ENCODE results near the gene FGF12.

DNA sequence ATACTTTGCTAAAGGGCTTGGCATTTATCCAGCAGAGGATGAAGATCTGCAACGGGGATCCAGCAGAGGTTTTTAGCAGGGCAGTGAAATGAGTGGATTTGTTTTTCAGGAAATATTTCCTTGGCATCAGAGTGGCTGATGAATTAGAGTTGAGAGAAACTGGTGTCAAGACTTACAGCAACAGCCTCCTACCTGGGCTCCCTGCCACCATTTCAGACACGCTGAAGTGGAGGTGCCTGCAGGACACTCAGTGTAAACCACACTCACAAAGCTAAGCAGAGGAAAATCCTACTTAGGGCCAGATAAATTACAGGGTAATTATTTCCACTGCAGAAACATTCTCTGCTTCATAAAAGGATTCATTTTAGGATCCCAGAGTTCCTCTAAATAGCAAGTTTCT lies 519.7 kb downstream of the FGF12 start:
- TF ChIP-seq ZNF792 (CRISPR knock-in tag; IDR thresholded peaks at IDR 0.05) (no peak), FOXK1 (CRISPR knock-in tag; IDR thresholded peaks at IDR 0.05; ENCODE audit: borderline replicate concordance, low read depth) (no peak), TCF12 (IDR thresholded peaks at IDR 0.05) (no peak), TCF12 (CRISPR knock-in tag; IDR thresholded peaks at IDR 0.05) (no peak), AKAP8 (CRISPR knock-in tag; IDR thresholded peaks at IDR 0.05) (no peak), KLF9 (CRISPR knock-in tag; IDR thresholded peaks at IDR 0.05; ENCODE audit: low read depth) (no peak)
- TF ChIP-seq, protein P1, sequence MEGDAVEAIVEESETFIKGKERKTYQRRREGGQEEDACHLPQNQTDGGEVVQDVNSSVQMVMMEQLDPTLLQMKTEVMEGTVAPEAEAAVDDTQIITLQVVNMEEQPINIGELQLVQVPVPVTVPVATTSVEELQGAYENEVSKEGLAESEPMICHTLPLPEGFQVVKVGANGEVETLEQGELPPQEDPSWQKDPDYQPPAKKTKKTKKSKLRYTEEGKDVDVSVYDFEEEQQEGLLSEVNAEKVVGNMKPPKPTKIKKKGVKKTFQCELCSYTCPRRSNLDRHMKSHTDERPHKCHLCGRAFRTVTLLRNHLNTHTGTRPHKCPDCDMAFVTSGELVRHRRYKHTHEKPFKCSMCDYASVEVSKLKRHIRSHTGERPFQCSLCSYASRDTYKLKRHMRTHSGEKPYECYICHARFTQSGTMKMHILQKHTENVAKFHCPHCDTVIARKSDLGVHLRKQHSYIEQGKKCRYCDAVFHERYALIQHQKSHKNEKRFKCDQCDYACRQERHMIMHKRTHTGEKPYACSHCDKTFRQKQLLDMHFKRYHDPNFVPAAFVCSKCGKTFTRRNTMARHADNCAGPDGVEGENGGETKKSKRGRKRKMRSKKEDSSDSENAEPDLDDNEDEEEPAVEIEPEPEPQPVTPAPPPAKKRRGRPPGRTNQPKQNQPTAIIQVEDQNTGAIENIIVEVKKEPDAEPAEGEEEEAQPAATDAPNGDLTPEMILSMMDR (CRISPR knock-in tag; IDR thresholded peaks at IDR 0.05): no peak
- TF ChIP-seq, protein P2, sequence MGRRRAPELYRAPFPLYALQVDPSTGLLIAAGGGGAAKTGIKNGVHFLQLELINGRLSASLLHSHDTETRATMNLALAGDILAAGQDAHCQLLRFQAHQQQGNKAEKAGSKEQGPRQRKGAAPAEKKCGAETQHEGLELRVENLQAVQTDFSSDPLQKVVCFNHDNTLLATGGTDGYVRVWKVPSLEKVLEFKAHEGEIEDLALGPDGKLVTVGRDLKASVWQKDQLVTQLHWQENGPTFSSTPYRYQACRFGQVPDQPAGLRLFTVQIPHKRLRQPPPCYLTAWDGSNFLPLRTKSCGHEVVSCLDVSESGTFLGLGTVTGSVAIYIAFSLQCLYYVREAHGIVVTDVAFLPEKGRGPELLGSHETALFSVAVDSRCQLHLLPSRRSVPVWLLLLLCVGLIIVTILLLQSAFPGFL (CRISPR knock-in tag; IDR thresholded peaks at IDR 0.05): no peak

Measured in HepG2 (cell line).